ENCODE measurements around the gene LEKR1. TPM values are rescaled to one million over a fixed set of nuclear protein-coding genes. Genes with fewer than 3 reads are reported as not detected.
"Not testable (repeated sequence)": the region's sequence is repeated elsewhere in the genome, so short reads cannot be mapped to it uniquely, and the experiment has no call there.

LEKR1 gene
- total RNA-seq, 2 donors from 2014 or later: 0.75 to 2.8 TPM

- Mint-ChIP-seq H3K36me3 (ENCODE audit: low read depth) (no peaks in the 10 kb centered on the region), H3K4me3 (no peak overlapping the region), H3K27me3 (no peaks in the 10 kb centered on the region), H3K4me1 (no peaks in the 10 kb centered on the region), H3K27ac (no peak overlapping the region)
- no peaks in the 10 kb centered on the region for H3K9me3 ChIP-seq (ENCODE audit: control insufficient read depth, low read length, poor library complexity, severe bottlenecking)
- DNase-seq (no peak), ATAC-seq (no peak)
Measured at GRCh38 chr3:156867920-156868319, 41.8 kb downstream of the LEKR1 start.

- H3K27ac Mint-ChIP-seq: no peak overlapping the region
- ATAC-seq (no peak), DNase-seq (no peak)
- H3K36me3 Mint-ChIP-seq (ENCODE audit: low read depth): peaks cover 4% of the 10 kb centered on the region
- peaks cover 4% of the 10 kb centered on the region for H3K9me3 ChIP-seq (ENCODE audit: control insufficient read depth, low read length, poor library complexity, severe bottlenecking)
- no peaks in the 10 kb centered on the region for H3K4me1 Mint-ChIP-seq
- no peaks in the 10 kb centered on the region for H3K27me3 Mint-ChIP-seq
- H3K4me3 Mint-ChIP-seq: no peak overlapping the region
Measured at GRCh38 chr3:156873906-156874305, 47.8 kb downstream of the LEKR1 start.

- H3K36me3 Mint-ChIP-seq (ENCODE audit: low read depth); ATAC-seq; H3K9me3 ChIP-seq (ENCODE audit: control insufficient read depth, low read length, poor library complexity, severe bottlenecking); H3K27me3 Mint-ChIP-seq; H3K27ac Mint-ChIP-seq; H3K4me3 Mint-ChIP-seq; DNase-seq; H3K4me1 Mint-ChIP-seq: not testable (repeated sequence)
Measured at GRCh38 chr3:156879491-156879890, 53.3 kb downstream of the LEKR1 start.

GRCh38 chr3:156885761-156886160 lies 59.6 kb downstream of the LEKR1 start:
- Mint-ChIP-seq H3K27me3 (no peaks in the 10 kb centered on the region), H3K4me1 (no peaks in the 10 kb centered on the region), H3K27ac (no peak overlapping the region), H3K4me3 (no peak overlapping the region), H3K36me3 (ENCODE audit: low read depth) (no peaks in the 10 kb centered on the region)
- no peak for DNase-seq
- ATAC-seq: no peak
- no peaks in the 10 kb centered on the region for H3K9me3 ChIP-seq (ENCODE audit: control insufficient read depth, low read length, poor library complexity, severe bottlenecking)

GRCh38 chr3:156888176-156888575 lies 62.0 kb downstream of the LEKR1 start:
- no peaks in the 10 kb centered on the region for H3K4me1 Mint-ChIP-seq
- ATAC-seq (no peak), DNase-seq (no peak)
- no peaks in the 10 kb centered on the region for H3K36me3 Mint-ChIP-seq (ENCODE audit: low read depth)
- no peaks in the 10 kb centered on the region for H3K9me3 ChIP-seq (ENCODE audit: control insufficient read depth, low read length, poor library complexity, severe bottlenecking)
- no peaks in the 10 kb centered on the region for H3K27me3 Mint-ChIP-seq
- H3K4me3 Mint-ChIP-seq: no peak overlapping the region
- no peak overlapping the region for H3K27ac Mint-ChIP-seq

DNA sequence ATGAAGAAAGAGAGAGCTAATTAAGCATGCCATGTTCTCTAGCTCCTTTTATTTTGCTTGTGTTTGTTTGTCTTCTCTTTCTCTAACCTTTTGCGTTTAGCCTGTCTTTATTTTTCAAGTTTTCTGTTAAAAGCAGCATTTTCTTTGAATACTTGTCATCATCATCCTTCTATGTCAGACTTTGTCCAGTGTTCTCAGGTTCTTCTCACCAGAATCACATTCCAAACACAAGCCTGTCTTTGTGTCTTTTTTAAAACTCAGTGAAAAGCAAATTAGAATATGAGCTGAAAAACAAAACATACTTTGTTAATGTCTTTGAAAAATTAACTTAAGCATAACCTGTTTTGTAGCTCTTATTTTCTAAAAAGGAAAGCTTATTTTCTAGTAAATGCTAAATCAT lies 62.4 kb downstream of the LEKR1 start:
- H3K4me1 Mint-ChIP-seq: no peaks in the 10 kb centered on the region
- H3K27me3 Mint-ChIP-seq: no peaks in the 10 kb centered on the region
- no peak for ATAC-seq
- no peak for DNase-seq
- H3K27ac Mint-ChIP-seq: no peak overlapping the region
- H3K36me3 Mint-ChIP-seq (ENCODE audit: low read depth): no peaks in the 10 kb centered on the region
- H3K4me3 Mint-ChIP-seq: no peak overlapping the region
- H3K9me3 ChIP-seq (ENCODE audit: control insufficient read depth, low read length, poor library complexity, severe bottlenecking): no peaks in the 10 kb centered on the region

- no peaks in the 10 kb centered on the region for H3K4me1 Mint-ChIP-seq
- H3K9me3 ChIP-seq (ENCODE audit: control insufficient read depth, low read length, poor library complexity, severe bottlenecking): no peaks in the 10 kb centered on the region
- no peak overlapping the region for H3K4me3 Mint-ChIP-seq
- no peaks in the 10 kb centered on the region for H3K36me3 Mint-ChIP-seq (ENCODE audit: low read depth)
- H3K27ac Mint-ChIP-seq: no peak overlapping the region
- no peak for DNase-seq
- ATAC-seq: no peak
- no peaks in the 10 kb centered on the region for H3K27me3 Mint-ChIP-seq
Measured at GRCh38 chr3:156892701-156893100, 66.5 kb downstream of the LEKR1 start.

DNA sequence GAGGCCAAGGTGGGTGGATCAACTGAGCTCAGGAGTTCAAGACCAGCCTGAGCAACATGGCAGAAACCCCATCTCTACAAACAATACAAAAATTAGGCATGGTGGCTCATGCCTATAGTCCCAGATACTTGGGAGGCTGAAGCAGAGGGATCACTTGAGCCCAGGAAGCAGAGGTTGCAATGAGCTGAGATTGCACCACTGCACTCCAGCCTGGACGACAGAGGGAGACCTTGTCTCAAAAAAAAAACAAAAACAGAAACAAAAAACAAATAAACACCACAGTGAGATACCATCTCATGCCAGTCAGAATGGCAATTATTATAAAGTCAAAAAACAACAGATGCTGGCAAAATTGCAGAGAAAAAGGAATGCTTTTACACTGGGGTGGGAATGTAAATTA lies 69.2 kb downstream of the LEKR1 start:
- not testable (repeated sequence) for H3K4me1 Mint-ChIP-seq, H3K27ac Mint-ChIP-seq

GRCh38 chr3:156897851-156898250 lies 71.7 kb downstream of the LEKR1 start:
- not testable (repeated sequence) for ATAC-seq; H3K27ac Mint-ChIP-seq; H3K36me3 Mint-ChIP-seq (ENCODE audit: low read depth); H3K27me3 Mint-ChIP-seq; H3K4me1 Mint-ChIP-seq; DNase-seq; H3K9me3 ChIP-seq (ENCODE audit: control insufficient read depth, low read length, poor library complexity, severe bottlenecking); H3K4me3 Mint-ChIP-seq

More for the DNA sequence above, 69.2 kb downstream of the LEKR1 start:
- not testable (repeated sequence) for H3K36me3 Mint-ChIP-seq (ENCODE audit: low read depth); H3K27me3 Mint-ChIP-seq; ATAC-seq; H3K9me3 ChIP-seq (ENCODE audit: control insufficient read depth, low read length, poor library complexity, severe bottlenecking); DNase-seq; H3K4me3 Mint-ChIP-seq

- ATAC-seq: no peak
- no peaks in the 10 kb centered on the region for H3K27me3 Mint-ChIP-seq
- DNase-seq: no peak
- no peak overlapping the region for H3K4me3 Mint-ChIP-seq
- H3K4me1 Mint-ChIP-seq: no peaks in the 10 kb centered on the region
- no peak overlapping the region for H3K27ac Mint-ChIP-seq
- H3K36me3 Mint-ChIP-seq (ENCODE audit: low read depth): no peaks in the 10 kb centered on the region
- no peaks in the 10 kb centered on the region for H3K9me3 ChIP-seq (ENCODE audit: control insufficient read depth, low read length, poor library complexity, severe bottlenecking)
Measured at GRCh38 chr3:156898296-156898880, 72.2 kb downstream of the LEKR1 start.

GRCh38 chr3:156899951-156900350 lies 73.8 kb downstream of the LEKR1 start:
- no peak for ATAC-seq
- H3K4me1 Mint-ChIP-seq: no peaks in the 10 kb centered on the region
- DNase-seq: no peak
- H3K4me3 Mint-ChIP-seq: no peak overlapping the region
- no peaks in the 10 kb centered on the region for H3K36me3 Mint-ChIP-seq (ENCODE audit: low read depth)
- no peaks in the 10 kb centered on the region for H3K27me3 Mint-ChIP-seq
- no peaks in the 10 kb centered on the region for H3K9me3 ChIP-seq (ENCODE audit: control insufficient read depth, low read length, poor library complexity, severe bottlenecking)
- H3K27ac Mint-ChIP-seq: no peak overlapping the region

GRCh38 chr3:156902916-156903315 lies 76.8 kb downstream of the LEKR1 start:
- ATAC-seq: no peak
- no peaks in the 10 kb centered on the region for H3K36me3 Mint-ChIP-seq (ENCODE audit: low read depth)
- H3K4me3 Mint-ChIP-seq: no peak overlapping the region
- H3K27ac Mint-ChIP-seq: no peak overlapping the region
- H3K4me1 Mint-ChIP-seq: no peaks in the 10 kb centered on the region
- peaks cover 1% of the 10 kb centered on the region for H3K27me3 Mint-ChIP-seq
- H3K9me3 ChIP-seq (ENCODE audit: control insufficient read depth, low read length, poor library complexity, severe bottlenecking): no peaks in the 10 kb centered on the region
- no peak for DNase-seq

- Mint-ChIP-seq H3K27me3 (peaks cover 15% of the 10 kb centered on the region), H3K36me3 (ENCODE audit: low read depth) (no peaks in the 10 kb centered on the region), H3K27ac (no peak overlapping the region), H3K4me1 (no peaks in the 10 kb centered on the region), H3K4me3 (no peak overlapping the region)
- DNase-seq (no peak), ATAC-seq (no peak)
- H3K9me3 ChIP-seq (ENCODE audit: control insufficient read depth, low read length, poor library complexity, severe bottlenecking): no peaks in the 10 kb centered on the region
Measured at GRCh38 chr3:156906275-156906674, 80.1 kb downstream of the LEKR1 start.

GRCh38 chr3:156908398-156908797 lies 82.2 kb downstream of the LEKR1 start:
- H3K36me3 Mint-ChIP-seq (ENCODE audit: low read depth): no peaks in the 10 kb centered on the region
- H3K9me3 ChIP-seq (ENCODE audit: control insufficient read depth, low read length, poor library complexity, severe bottlenecking): no peaks in the 10 kb centered on the region
- DNase-seq (no peak), ATAC-seq (no peak)
- no peak overlapping the region for H3K4me3 Mint-ChIP-seq
- H3K27ac Mint-ChIP-seq: no peak overlapping the region
- peaks cover 15% of the 10 kb centered on the region for H3K27me3 Mint-ChIP-seq
- H3K4me1 Mint-ChIP-seq: no peaks in the 10 kb centered on the region
